Measurements from ENCODE around the gene TBC1D1. TPM values are rescaled to one million over a fixed set of nuclear protein-coding genes. Genes with fewer than 3 reads are reported as not detected.

TBC1D1 gene
- total RNA-seq, 5 donors from 2014 or later (not counting 1 experiment from before 2014, with no cell fraction given) = 46.3 to 58.1 (median 47.6) TPM

GRCh38 chr4:38131371-38132091 is 240.6 kb downstream of the TBC1D1 start:
- peaks cover 4 to 25% of the 10 kb centered on the region in 2 donors for H3K36me3 ChIP-seq (ENCODE audit: control insufficient read depth in 2 of 2, extremely low read depth in 1 of 2, insufficient read depth in 1 of 2, low read length in 1 of 2)
- Mint-ChIP-seq H3K36me3 (peaks cover 37% of the 10 kb centered on the region), H3K27me3 (no peaks in the 10 kb centered on the region), H3K9me3 (no peaks in the 10 kb centered on the region), H3K4me1 (peaks cover 60 to 64% (median 62%) of the 10 kb centered on the region in 3 donors), H3K27ac (peak overlapping the region; percentile 82 to 91), H3K4me3 (peak overlapping the region; percentile 35 to 69 (median 69))
- CTCF ChIA-PET = interaction anchor here (0.5 to 1.5 kb wide), 6 partner anchors 40 to 684 kb away, joined by 3 to 7 read pairs (median 3); no protein-coding TSS in a partner anchor
- no peaks in the 10 kb centered on the region for H3K9me3 ChIP-seq
- H3K4me1 ChIP-seq (ENCODE audit: control insufficient read depth in 1 of 2, extremely low read depth in 1 of 2, insufficient read depth in 2 of 2, low read length in 2 of 2) = peaks cover 17 to 52% of the 10 kb centered on the region in 2 experiments
- no peaks in the 10 kb centered on the region for H3K27me3 ChIP-seq (replicated peaks in 1 of 2; ENCODE audit: control insufficient read depth in 2 of 2, extremely low read depth in 1 of 2, insufficient read depth in 2 of 2, low read length in 1 of 2)
- ATAC-seq (replicated peaks in 1 of 4) (peak; percentile 43 to 67 (median 58)), DNase-seq (peak; percentile 7 to 88 (median 58))
- peak overlapping the region; percentile 64 for H3K27ac ChIP-seq (ENCODE audit: low read length)
- H3K4me3 ChIP-seq (ENCODE audit: control insufficient read depth in 1 of 2, extremely low read depth in 1 of 2, low read length in 1 of 2) = peak overlapping the region in 1 of 2 donors; percentile 32
- POLR2A ChIA-PET = no interaction called here
- WGBS (ENCODE audit: insufficient coverage) = 12% methylated on average over 7 of the region's 12 CpGs

GRCh38 chr4:38132107-38132673 is 241.3 kb downstream of the TBC1D1 start:
- peak overlapping the region; percentile 82 to 91 for H3K27ac Mint-ChIP-seq
- H3K4me1 Mint-ChIP-seq = peaks cover 57 to 64% (median 60%) of the 10 kb centered on the region in 3 donors
- peaks cover 4 to 28% of the 10 kb centered on the region in 2 donors for H3K36me3 ChIP-seq (ENCODE audit: control insufficient read depth in 2 of 2, extremely low read depth in 1 of 2, insufficient read depth in 1 of 2, low read length in 1 of 2)
- H3K4me3 ChIP-seq (ENCODE audit: control insufficient read depth in 1 of 2, extremely low read depth in 1 of 2, low read length in 1 of 2) = no peak overlapping the region
- no peaks in the 10 kb centered on the region for H3K9me3 ChIP-seq
- peak overlapping the region; percentile 64 for H3K27ac ChIP-seq (ENCODE audit: low read length)
- ATAC-seq (replicated peaks in 1 of 4) (peak; percentile 75 to 81 (median 78)), DNase-seq (peak; percentile 4 to 87 (median 57))
- H3K36me3 Mint-ChIP-seq = peaks cover 39% of the 10 kb centered on the region
- H3K9me3 Mint-ChIP-seq = no peaks in the 10 kb centered on the region
- no CpG with 5 or more reads among the region's 8 CpGs for WGBS (ENCODE audit: insufficient coverage)
- POLR2A ChIA-PET = interaction anchor here in 1 of 2 donors (0.6 to 0.7 kb wide), 3 partner anchors 31 to 535 kb away, joined by 3 to 4 read pairs (median 3); no protein-coding TSS in a partner anchor
- peaks cover 17 to 52% of the 10 kb centered on the region in 2 experiments for H3K4me1 ChIP-seq (ENCODE audit: control insufficient read depth in 1 of 2, extremely low read depth in 1 of 2, insufficient read depth in 2 of 2, low read length in 2 of 2)
- no peaks in the 10 kb centered on the region for H3K27me3 Mint-ChIP-seq
- CTCF ChIA-PET = interaction anchor here (0.6 to 1.5 kb wide), 4 partner anchors 48 to 683 kb away, joined by 3 to 5 read pairs (median 4); no protein-coding TSS in a partner anchor
- H3K4me3 Mint-ChIP-seq = peak overlapping the region; percentile 35 to 69 (median 69)
- no peaks in the 10 kb centered on the region for H3K27me3 ChIP-seq (replicated peaks in 1 of 2; ENCODE audit: control insufficient read depth in 2 of 2, extremely low read depth in 1 of 2, insufficient read depth in 2 of 2, low read length in 1 of 2)

- ChIA-PET CTCF (interaction anchor here in 1 of 2 donors (0.7 to 1.5 kb wide), 2 partner anchors 47 to 542 kb away, joined by 3 to 5 read pairs; no protein-coding TSS in a partner anchor), POLR2A (interaction anchor here in 1 of 2 donors (0.6 to 0.7 kb wide), 2 partner anchors 32 to 534 kb away, joined by 3 read pairs; no protein-coding TSS in a partner anchor)
- Histone ChIP-seq H3K9me3 (no peaks in the 10 kb centered on the region), H3K4me1 (ENCODE audit: control insufficient read depth in 1 of 2, extremely low read depth in 1 of 2, insufficient read depth in 2 of 2, low read length in 2 of 2) (peaks cover 17 to 46% of the 10 kb centered on the region in 2 experiments), H3K27ac (ENCODE audit: low read length) (peak overlapping the region; percentile 64), H3K27me3 (replicated peaks in 1 of 2; ENCODE audit: control insufficient read depth in 2 of 2, extremely low read depth in 1 of 2, insufficient read depth in 2 of 2, low read length in 1 of 2) (no peaks in the 10 kb centered on the region), H3K36me3 (ENCODE audit: control insufficient read depth in 2 of 2, extremely low read depth in 1 of 2, insufficient read depth in 1 of 2, low read length in 1 of 2) (peaks cover 3 to 34% of the 10 kb centered on the region in 2 donors), H3K4me3 (ENCODE audit: control insufficient read depth in 1 of 2, extremely low read depth in 1 of 2, low read length in 1 of 2) (no peak overlapping the region)
- Mint-ChIP-seq H3K4me3 (no peak overlapping the region), H3K27ac (peak overlapping the region; percentile 51 to 82), H3K36me3 (peaks cover 47% of the 10 kb centered on the region), H3K27me3 (no peaks in the 10 kb centered on the region), H3K9me3 (no peaks in the 10 kb centered on the region), H3K4me1 (peaks cover 54 to 58% (median 54%) of the 10 kb centered on the region in 3 donors)
- DNase-seq = no peak
- 93% methylated on average over 3 of the region's 14 CpGs for WGBS (ENCODE audit: insufficient coverage)
- ATAC-seq (replicated peaks in 1 of 4) = no peak
Measured at GRCh38 chr4:38132843-38133662, 242.2 kb downstream of the TBC1D1 start.

- whole genome bisulfite sequencing (ENCODE audit: insufficient coverage) = 98% methylated on average over 4 of the region's 7 CpGs
- Mint-ChIP-seq H3K36me3 (peaks cover 56% of the 10 kb centered on the region), H3K27ac (peak overlapping the region; percentile 16 to 27), H3K27me3 (no peaks in the 10 kb centered on the region), H3K9me3 (no peaks in the 10 kb centered on the region), H3K4me1 (peaks cover 48 to 57% (median 50%) of the 10 kb centered on the region in 3 donors), H3K4me3 (no peak overlapping the region)
- Histone ChIP-seq H3K36me3 (ENCODE audit: control insufficient read depth in 2 of 2, extremely low read depth in 1 of 2, insufficient read depth in 1 of 2, low read length in 1 of 2) (peaks cover 0 to 34% of the 10 kb centered on the region in 2 donors), H3K27ac (ENCODE audit: low read length) (no peak overlapping the region), H3K27me3 (replicated peaks in 1 of 2; ENCODE audit: control insufficient read depth in 2 of 2, extremely low read depth in 1 of 2, insufficient read depth in 2 of 2, low read length in 1 of 2) (no peaks in the 10 kb centered on the region), H3K9me3 (no peaks in the 10 kb centered on the region), H3K4me3 (ENCODE audit: control insufficient read depth in 1 of 2, extremely low read depth in 1 of 2, low read length in 1 of 2) (no peak overlapping the region), H3K4me1 (ENCODE audit: control insufficient read depth in 1 of 2, extremely low read depth in 1 of 2, insufficient read depth in 2 of 2, low read length in 2 of 2) (peaks cover 15 to 38% of the 10 kb centered on the region in 2 experiments)
- DNase-seq (no peak), ATAC-seq (replicated peaks in 1 of 4) (no peak)
- POLR2A ChIA-PET = no interaction called here
- CTCF ChIA-PET = interaction anchor here in 1 of 2 donors (0.7 to 1.3 kb wide), 2 partner anchors 27 to 541 kb away, joined by 3 to 5 read pairs; no protein-coding TSS in a partner anchor
Measured at GRCh38 chr4:38133711-38134480, 243.0 kb downstream of the TBC1D1 start.

GRCh38 chr4:38135201-38135600 is 244.3 kb downstream of the TBC1D1 start:
- Histone ChIP-seq H3K9me3 (no peaks in the 10 kb centered on the region), H3K4me3 (ENCODE audit: control insufficient read depth in 1 of 2, extremely low read depth in 1 of 2, low read length in 1 of 2) (no peak overlapping the region), H3K27ac (ENCODE audit: low read length) (no peak overlapping the region), H3K36me3 (ENCODE audit: control insufficient read depth in 2 of 2, extremely low read depth in 1 of 2, insufficient read depth in 1 of 2, low read length in 1 of 2) (peaks cover 6 to 41% of the 10 kb centered on the region in 2 donors), H3K4me1 (ENCODE audit: control insufficient read depth in 1 of 2, extremely low read depth in 1 of 2, insufficient read depth in 2 of 2, low read length in 2 of 2) (peaks cover 15 to 28% of the 10 kb centered on the region in 2 experiments), H3K27me3 (replicated peaks in 1 of 2; ENCODE audit: control insufficient read depth in 2 of 2, extremely low read depth in 1 of 2, insufficient read depth in 2 of 2, low read length in 1 of 2) (no peaks in the 10 kb centered on the region)
- peaks cover 69% of the 10 kb centered on the region for H3K36me3 Mint-ChIP-seq
- no peak for ATAC-seq (replicated peaks in 1 of 4)
- no peaks in the 10 kb centered on the region for H3K27me3 Mint-ChIP-seq
- POLR2A ChIA-PET = no interaction called here
- H3K9me3 Mint-ChIP-seq = no peaks in the 10 kb centered on the region
- CTCF ChIA-PET = interaction anchor here (0.5 to 0.6 kb wide), 2 partner anchors 911 to 1799 kb away, joined by 3 read pairs; no protein-coding TSS in a partner anchor
- DNase-seq = no peak
- no peak overlapping the region for H3K4me3 Mint-ChIP-seq
- WGBS (ENCODE audit: insufficient coverage) = 93% methylated on average over 3 of the region's 8 CpGs
- peaks cover 35 to 47% (median 40%) of the 10 kb centered on the region in 3 donors for H3K4me1 Mint-ChIP-seq
- no peak overlapping the region for H3K27ac Mint-ChIP-seq

Data from T-cell (primary cell).